GM21619 (cell line): ENCODE results near the gene NFIB.

Experiments
- ATAC-seq: cut with Tn5 transposase; IDR thresholded peaks from one replicate; pipeline ENCODE4 v1.9.1; 2021; ENCODE audit not compliant: unreplicated experiment

NFIB gene

GRCh38 chr9:14192556-14192955 is 121.4 kb downstream of the NFIB start:
- ATAC-seq = no peak

- ATAC-seq = no peak
Observed at GRCh38 chr9:14191512-14191911, 122.4 kb downstream of the NFIB start.

GRCh38 chr9:14190240-14190639 is 123.7 kb downstream of the NFIB start:
- ATAC-seq = no peak

GRCh38 chr9:14189578-14189977 is 124.4 kb downstream of the NFIB start:
- no peak for ATAC-seq

- no peak for ATAC-seq
Observed at GRCh38 chr9:14189146-14189545, 124.8 kb downstream of the NFIB start.

GRCh38 chr9:14188538-14188937 is 125.4 kb downstream of the NFIB start:
- ATAC-seq = no peak

GRCh38 chr9:14188011-14188410 is 125.9 kb downstream of the NFIB start:
- no peak for ATAC-seq

- ATAC-seq = no peak
Observed at GRCh38 chr9:14186096-14186495, 127.8 kb downstream of the NFIB start.

GRCh38 chr9:14185016-14185415 is 128.9 kb downstream of the NFIB start:
- no peak for ATAC-seq

- no peak for ATAC-seq
Observed at GRCh38 chr9:14183001-14183400, 130.9 kb downstream of the NFIB start.

- ATAC-seq = no peak
Observed at GRCh38 chr9:14180960-14181537, 132.9 kb downstream of the NFIB start.

- ATAC-seq = no peak
Observed at GRCh38 chr9:14180093-14180959, 133.6 kb downstream of the NFIB start.

GRCh38 chr9:14179449-14179848 is 134.5 kb downstream of the NFIB start:
- no peak for ATAC-seq

- ATAC-seq = no peak
Observed at GRCh38 chr9:14175778-14176177, 138.2 kb downstream of the NFIB start.

- ATAC-seq = no peak
Observed at GRCh38 chr9:14173713-14174112, 140.2 kb downstream of the NFIB start.

GRCh38 chr9:14170973-14171596 is 142.9 kb downstream of the NFIB start:
- peak; percentile 76 for ATAC-seq

- no peak for ATAC-seq
Observed at GRCh38 chr9:14170392-14170931, 143.5 kb downstream of the NFIB start.

- no peak for ATAC-seq
Observed at GRCh38 chr9:14168381-14168780, 145.6 kb downstream of the NFIB start.

- ATAC-seq = no peak
Observed at GRCh38 chr9:14165376-14166035, 148.4 kb downstream of the NFIB start.

GRCh38 chr9:14164908-14165307 is 149.0 kb downstream of the NFIB start:
- no peak for ATAC-seq
